Peyer's patch (tissue), 4 donors: Measurements from ENCODE around the gene FZR1. TPM values are rescaled to one million over a fixed set of nuclear protein-coding genes. Genes with fewer than 3 reads are reported as not detected.

Experiments used
- DNase-seq, 3 donors: peaks; one replicate each; pipeline ENCODE4 v3.0.0-alpha.2; 2017 to 2019
- H3K27ac ChIP-seq, 4 donors: fragments of 200-600 bp; sonication (generic); one replicate each; pipeline ENCODE4 v1.5.1; 2016 to 2019
- H3K27me3 ChIP-seq, 2 donors: fragments of 200-600 bp; sonication (generic); one replicate each; pipeline ENCODE4 v1.5.1; 2019
- H3K36me3 ChIP-seq, 3 donors: fragments of 200-600 bp; sonication (generic); one replicate each; pipeline ENCODE4 v1.5.1; 2016 to 2019
- H3K4me1 ChIP-seq, 4 donors: fragments of 200-600 bp; sonication (generic); one replicate each; pipeline ENCODE4 v1.5.1; 2016 to 2019
- H3K4me3 ChIP-seq, 4 donors: fragments of 200-600 bp; sonication (generic); 1 replicate in 3 of 4; 2 replicates in 1 of 4; pipeline ENCODE4 v1.5.1; 2016 to 2019; ENCODE audit warnings: mild to moderate bottlenecking in 1 of 4
- H3K9me3 ChIP-seq, 4 donors: fragments of 200-600 bp; sonication (generic); one replicate each; pipeline ENCODE4 v1.5.1; 2016 to 2019; ENCODE audit warnings: mild to moderate bottlenecking in 1 of 4
- POLR2A ChIP-seq, 2 donors: fragments of 450-650 bp; IDR thresholded peaks; one replicate each; pipeline ENCODE4 v1.5.1; 2017; ENCODE audit warnings: antibody characterized with exemption in 2 of 2, mild to moderate bottlenecking in 2 of 2, moderate library complexity in 2 of 2
- small RNA-seq, 2 donors: library from RNA; depleted of rRNA; stranded (forward); fragments of <200 nt; gene quantifications; one replicate each; pipeline ENCODE3, GENCODE V24; 2016
- total RNA-seq, 4 donors: library from RNA; depleted of rRNA; stranded (reverse); fragments of >200 nt; gene quantifications; one replicate each; pipeline ENCODE4 v1.1.0, GENCODE V29; 2016
- TF ChIP-seq, protein P1 (sequence below), 6 experiments: fragments of 450-650 bp in 4 of 6; fragments of 200-600 bp in 2 of 6; sonication (generic) in 1 of 6; IDR thresholded peaks; one replicate each; pipeline ENCODE4 v1.5.1; 2017 to 2019; ENCODE audit warnings: antibody characterized with exemption in 6 of 6, mild to moderate bottlenecking in 3 of 6, moderate library complexity in 1 of 6

The FZR1 gene
- total RNA-seq, 4 donors from 2014 or later: 24.8 to 75.1 (median 38.7) TPM

DNA sequence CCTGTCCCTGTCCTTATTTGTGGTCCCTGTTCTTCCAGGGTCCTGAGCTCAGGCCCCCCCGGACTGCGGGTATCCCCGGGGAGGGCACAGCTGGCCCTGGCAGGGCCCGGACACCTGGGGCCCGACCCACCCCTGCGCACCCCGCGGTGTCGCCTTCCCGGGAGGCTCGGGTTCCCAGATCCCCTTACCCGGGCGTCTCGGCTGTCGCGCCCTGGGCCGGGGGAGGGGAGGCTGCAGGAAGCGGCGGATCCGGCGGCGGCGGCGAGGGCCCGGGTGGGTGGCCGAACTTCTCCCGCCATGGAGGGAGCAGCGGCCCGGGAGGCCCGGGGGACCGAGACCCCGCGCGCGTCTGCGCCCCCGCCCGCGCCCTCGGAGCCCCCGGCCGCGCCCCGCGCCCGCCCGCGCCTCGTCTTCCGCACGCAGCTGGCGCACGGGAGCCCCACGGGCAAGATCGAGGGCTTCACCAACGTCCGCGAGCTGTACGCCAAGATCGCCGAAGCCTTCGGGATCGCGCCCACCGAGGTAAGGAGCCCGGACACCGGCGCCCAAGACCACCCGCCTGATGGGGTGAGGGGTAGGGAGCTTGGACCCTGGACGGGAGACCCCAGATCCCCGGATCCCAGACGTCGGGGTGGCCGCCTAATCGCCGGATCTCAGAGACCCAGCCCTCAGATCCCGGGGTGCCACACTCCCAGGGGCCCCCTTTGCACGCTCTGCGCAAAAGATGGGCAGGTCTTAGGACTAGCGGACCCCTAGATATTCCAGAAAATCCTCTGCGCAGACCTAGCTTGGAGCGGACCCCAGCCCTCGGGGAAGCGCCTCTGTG, 79.4 kb downstream of the FZR1 start, which contains the start of gene GIPC3:
GIPC3 (plus strand) TSS at position 178 of the 826 bp plus-strand sequence; CDS start at position 298, 120 bp downstream.
- Histone ChIP-seq H3K4me3 (peak within 1 kb of the TSS; percentile 12 to 55 (median 46)), H3K27me3 (no peaks in the 10 kb centered on the region), H3K36me3 (no peaks in the 10 kb centered on the region), H3K27ac (peak within 1 kb of the TSS in 3 of 4 donors; percentile 19 to 50 (median 27)), H3K9me3 (no peaks in the 10 kb centered on the region), H3K4me1 (peaks cover 0 to 12% (median 0%) of the 10 kb centered on the region in 4 donors)
- DNase-seq: no peak
- TF ChIP-seq, protein P1, sequence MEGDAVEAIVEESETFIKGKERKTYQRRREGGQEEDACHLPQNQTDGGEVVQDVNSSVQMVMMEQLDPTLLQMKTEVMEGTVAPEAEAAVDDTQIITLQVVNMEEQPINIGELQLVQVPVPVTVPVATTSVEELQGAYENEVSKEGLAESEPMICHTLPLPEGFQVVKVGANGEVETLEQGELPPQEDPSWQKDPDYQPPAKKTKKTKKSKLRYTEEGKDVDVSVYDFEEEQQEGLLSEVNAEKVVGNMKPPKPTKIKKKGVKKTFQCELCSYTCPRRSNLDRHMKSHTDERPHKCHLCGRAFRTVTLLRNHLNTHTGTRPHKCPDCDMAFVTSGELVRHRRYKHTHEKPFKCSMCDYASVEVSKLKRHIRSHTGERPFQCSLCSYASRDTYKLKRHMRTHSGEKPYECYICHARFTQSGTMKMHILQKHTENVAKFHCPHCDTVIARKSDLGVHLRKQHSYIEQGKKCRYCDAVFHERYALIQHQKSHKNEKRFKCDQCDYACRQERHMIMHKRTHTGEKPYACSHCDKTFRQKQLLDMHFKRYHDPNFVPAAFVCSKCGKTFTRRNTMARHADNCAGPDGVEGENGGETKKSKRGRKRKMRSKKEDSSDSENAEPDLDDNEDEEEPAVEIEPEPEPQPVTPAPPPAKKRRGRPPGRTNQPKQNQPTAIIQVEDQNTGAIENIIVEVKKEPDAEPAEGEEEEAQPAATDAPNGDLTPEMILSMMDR (IDR thresholded peaks at IDR 0.05): no peak
- TF ChIP-seq POLR2A (IDR thresholded peaks at IDR 0.05): no peak

DNA sequence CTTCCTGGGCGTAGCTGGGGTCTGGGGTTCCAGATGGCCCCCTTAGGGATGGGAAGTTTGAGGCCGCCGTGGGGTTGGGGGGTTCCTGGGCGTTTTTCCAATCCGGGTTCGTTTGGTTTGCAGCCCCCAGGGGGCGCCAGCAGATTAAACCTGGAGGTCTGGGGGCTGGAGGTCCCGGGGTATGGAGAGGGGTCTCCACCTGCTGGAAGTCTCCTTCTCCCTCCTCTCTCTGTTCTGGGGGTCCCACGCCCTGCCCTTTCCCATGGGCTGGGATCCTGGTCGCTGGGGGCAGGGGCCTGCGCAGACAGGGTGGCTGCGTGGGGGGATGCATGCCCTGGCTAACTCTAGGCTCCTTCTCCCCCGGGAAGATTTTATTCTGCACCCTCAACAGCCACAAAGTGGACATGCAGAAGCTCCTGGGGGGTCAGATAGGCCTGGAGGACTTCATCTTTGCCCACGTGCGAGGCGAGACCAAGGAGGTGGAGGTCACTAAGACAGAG, 80.1 kb downstream of the FZR1 start:
- DNase-seq: peak in 1 of 3 donors; percentile 49
- H3K4me1 ChIP-seq: peaks cover 0 to 12% (median 0%) of the 10 kb centered on the region in 4 donors

DNA sequence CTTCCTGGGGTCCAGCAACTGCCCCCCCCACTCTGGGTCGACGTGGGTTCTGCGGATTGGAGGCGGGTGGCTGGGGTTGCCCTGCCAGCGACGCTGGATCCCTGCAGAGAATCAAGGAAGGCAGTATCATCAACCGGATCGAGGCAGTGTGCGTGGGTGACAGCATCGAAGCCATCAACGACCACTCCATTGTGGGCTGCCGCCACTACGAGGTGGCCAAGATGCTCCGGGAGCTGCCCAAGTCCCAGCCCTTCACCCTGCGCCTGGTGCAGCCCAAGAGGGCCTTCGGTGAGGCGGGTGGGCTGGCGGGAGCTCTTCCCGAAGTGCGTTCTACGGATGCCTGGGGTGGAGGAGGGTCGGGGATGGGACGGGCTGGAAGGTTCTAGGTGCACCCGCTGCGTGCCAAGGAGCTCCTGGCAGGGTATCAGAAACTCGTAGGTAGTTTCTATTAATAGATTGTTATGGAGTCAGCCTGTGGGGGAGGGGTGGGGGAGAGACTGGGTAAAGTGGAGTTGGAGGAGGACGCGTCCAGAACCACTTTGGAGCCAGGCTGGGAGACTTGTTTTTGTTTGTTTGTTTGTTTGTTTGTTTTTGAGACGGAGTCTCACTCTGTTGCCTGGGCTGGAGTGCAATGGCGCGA, 80.7 kb downstream of the FZR1 start:
- H3K36me3 ChIP-seq: no peaks in the 10 kb centered on the region
- TF ChIP-seq, protein P1 (IDR thresholded peaks at IDR 0.05): no peak
- no peak for TF ChIP-seq POLR2A (IDR thresholded peaks at IDR 0.05)
- no peak overlapping the region for H3K27ac ChIP-seq
- no peaks in the 10 kb centered on the region for H3K9me3 ChIP-seq
- H3K4me1 ChIP-seq: peaks cover 0 to 12% (median 0%) of the 10 kb centered on the region in 4 donors
- H3K4me3 ChIP-seq: no peak overlapping the region
- no peaks in the 10 kb centered on the region for H3K27me3 ChIP-seq
- no peak for DNase-seq

More for the DNA sequence above, 80.1 kb downstream of the FZR1 start:
- Histone ChIP-seq H3K36me3 (no peaks in the 10 kb centered on the region), H3K4me3 (peak overlapping the region; percentile 12 to 55 (median 46)), H3K27ac (peak overlapping the region in 3 of 4 donors; percentile 19 to 50 (median 27)), H3K9me3 (no peaks in the 10 kb centered on the region), H3K27me3 (no peaks in the 10 kb centered on the region)
- TF ChIP-seq POLR2A (IDR thresholded peaks at IDR 0.05): no peak
- TF ChIP-seq, protein P1 (IDR thresholded peaks at IDR 0.05): peak; percentile 34 to 50 (median 38)

Small RNA genes lying within 50 kb of the gene (small RNA-seq; reads per million reads assigned to genes)
- gene AC005786.1 (0 reads per million in 2 donors), gene RF00212 (0 reads per million in 2 donors)

Other genes starting within 250 kb of the FZR1 start
- 100 to 1,000 TPM in 1 of 4 donors, 10 to 100 TPM in 3; 34.7 to 191 (median 64.9) TPM for gene NFIC, start 139.7 kb upstream of the FZR1 start, total RNA-seq
- 1,000 to 10,000 TPM in 1 of 4 donors, 100 to 1,000 TPM in 2, 10 to 100 TPM in 1; 75.9 to 1,153 (median 771) TPM for gene SMIM24, start 25.8 kb upstream of the FZR1 start, total RNA-seq
- 10 to 100 TPM in 1 of 4 donors, 1 to 10 TPM in 1, not detected in 2; 5.4 to 11.0 TPM for gene SMIM44, start 22.9 kb upstream of the FZR1 start, total RNA-seq
- gene DOHH, start 5.6 kb upstream of the FZR1 start, total RNA-seq: 10 to 100 TPM in 1 of 4 donors, 1 to 10 TPM in 3; 5.6 to 10.2 (median 9.5) TPM
- 10 to 100 TPM in 1 of 4 donors, 1 to 10 TPM in 2, not detected in 1; 1.8 to 11.1 (median 2.4) TPM for gene TEKTIP1, start 32.9 kb downstream of the FZR1 start, total RNA-seq
- gene MFSD12, start 51.3 kb downstream of the FZR1 start, total RNA-seq: 100 to 1,000 TPM in 2 of 4 donors, 10 to 100 TPM in 2; 76.5 to 146 (median 104) TPM
- gene HMG20B, start 66.6 kb downstream of the FZR1 start, total RNA-seq: 100 to 1,000 TPM in 2 of 4 donors, 10 to 100 TPM in 2; 70.4 to 236 (median 117) TPM
- gene GIPC3, start 79.2 kb downstream of the FZR1 start, total RNA-seq: 1 to 10 TPM in 2 of 4 donors, under 1 TPM in 2; 0.13 to 5.8 (median 0.70) TPM
- 1 to 10 TPM in 2 of 4 donors, under 1 TPM in 1, not detected in 1; 0.80 to 5.0 (median 1.6) TPM for gene TBXA2R, start 100.6 kb downstream of the FZR1 start, total RNA-seq
- 10 to 100 TPM; 21.2 to 60.2 (median 33.3) TPM for gene CACTIN, start 120.5 kb downstream of the FZR1 start, total RNA-seq
- gene PIP5K1C, start 194.2 kb downstream of the FZR1 start, total RNA-seq: 10 to 100 TPM; 22.6 to 27.2 (median 26.1) TPM
- 100 to 1,000 TPM in 3 of 4 donors, 10 to 100 TPM in 1; 93.3 to 364 (median 286) TPM for gene TJP3, start 202.1 kb downstream of the FZR1 start, total RNA-seq